SH-SY5Y (cell line): ENCODE data around the gene TMEM151B.
A peak's percentile ranks its signal among the peaks of the same experiment; 100 is the strongest.

Experiments used
- GATA2 ChIP-seq: IDR thresholded peaks from 2 replicates; pipeline ENCODE4 v1.6.1; 2011; ENCODE audit warnings: mild to moderate bottlenecking, low read depth, low read length
- GATA3 ChIP-seq: IDR thresholded peaks from 2 replicates; pipeline ENCODE4 v1.6.1; 2011; ENCODE audit warnings: low read depth, mild to moderate bottlenecking, low read length, moderate library complexity

TMEM151B gene

DNA sequence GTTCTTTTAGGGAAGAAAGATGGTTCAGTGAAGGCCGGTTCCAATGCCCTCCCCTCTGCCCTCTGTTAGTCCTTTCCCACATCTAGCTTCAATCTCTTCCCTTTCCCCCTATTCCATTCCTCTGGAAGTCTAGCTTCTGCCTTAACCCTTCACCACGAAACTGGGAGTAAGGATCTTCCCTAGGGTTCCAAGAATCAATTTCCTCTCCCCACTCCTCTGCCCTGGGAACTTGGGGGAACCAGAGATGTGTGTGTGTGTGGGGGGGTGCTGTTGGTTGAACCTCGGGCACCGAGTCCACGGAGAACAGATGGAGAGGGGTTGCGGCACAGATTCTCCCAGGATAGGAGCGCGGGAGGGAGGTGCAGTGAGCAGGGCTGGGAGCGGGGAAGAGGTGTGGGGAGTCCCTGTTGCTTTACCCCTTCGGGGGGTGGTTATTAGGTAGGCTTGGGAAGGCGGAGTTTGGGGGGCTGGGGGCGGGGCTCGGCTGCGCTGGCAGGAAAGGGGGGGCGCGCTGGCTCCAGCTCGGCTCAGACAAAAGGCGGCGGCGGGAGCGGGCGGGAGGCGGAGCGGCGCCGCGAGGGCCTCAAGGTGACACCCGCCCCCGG lies at the start of gene TMEM151B:
Gene TMEM151B, plus strand, starts transcription at position 530 of the 605 bp plus-strand sequence. CDS start 293 bp downstream, outside the sequence.
- no peak for TF ChIP-seq GATA3
- no peak for TF ChIP-seq GATA2

DNA sequence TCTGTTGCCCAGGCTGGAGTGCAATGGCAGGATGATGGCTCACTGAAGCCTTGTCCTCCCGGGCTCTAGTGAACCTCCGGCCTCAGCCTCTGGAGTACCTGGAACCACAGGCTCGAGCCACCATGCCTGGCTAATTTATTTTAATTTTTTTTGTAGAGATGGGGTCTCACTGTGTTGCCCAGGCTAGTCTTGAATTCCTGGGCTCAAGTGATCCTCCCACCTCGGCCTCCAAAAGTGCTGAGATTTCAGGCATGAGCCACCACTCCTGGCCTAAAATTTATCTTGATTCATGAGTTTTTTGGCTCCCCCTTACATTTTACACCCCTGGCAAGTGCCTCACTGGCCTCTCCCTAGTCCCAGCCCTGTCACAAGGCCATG lies 49.3 kb upstream of the TMEM151B start:
- TF ChIP-seq GATA2 (no peak), GATA3 (no peak)

DNA sequence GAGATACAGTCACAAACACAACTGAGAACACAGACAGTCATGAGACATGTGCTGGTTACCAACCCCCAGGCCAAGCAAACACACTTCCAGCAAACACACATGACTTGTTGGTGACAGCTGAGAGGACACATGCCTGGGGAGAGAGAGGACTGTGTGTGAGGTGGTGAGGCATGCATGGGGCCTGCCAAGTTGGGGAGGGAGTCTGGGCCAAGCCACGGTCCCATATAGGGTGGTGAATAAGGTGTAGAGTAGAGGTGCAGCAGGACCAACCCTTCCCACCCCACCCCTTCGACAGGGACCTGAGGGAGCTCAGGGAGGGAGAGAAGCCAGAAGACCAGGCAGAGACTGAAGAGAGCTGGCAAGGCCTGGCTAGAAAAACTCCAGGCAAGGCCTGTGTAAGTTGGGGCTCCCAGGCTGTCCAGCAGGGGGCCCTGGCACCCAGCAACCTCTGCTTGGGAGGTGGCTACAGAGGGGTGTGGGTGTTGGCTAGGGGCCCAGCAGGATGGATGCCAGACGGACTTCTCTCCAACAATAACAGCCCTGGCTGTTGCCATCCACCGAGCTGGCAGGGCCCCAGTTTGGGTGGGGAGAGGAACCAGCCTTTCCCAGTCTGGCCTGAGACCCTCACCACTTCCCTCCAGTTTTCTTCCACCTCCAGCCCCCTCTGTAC lies 48.8 kb upstream of the TMEM151B start:
- TF ChIP-seq GATA2 (no peak), GATA3 (no peak)

DNA sequence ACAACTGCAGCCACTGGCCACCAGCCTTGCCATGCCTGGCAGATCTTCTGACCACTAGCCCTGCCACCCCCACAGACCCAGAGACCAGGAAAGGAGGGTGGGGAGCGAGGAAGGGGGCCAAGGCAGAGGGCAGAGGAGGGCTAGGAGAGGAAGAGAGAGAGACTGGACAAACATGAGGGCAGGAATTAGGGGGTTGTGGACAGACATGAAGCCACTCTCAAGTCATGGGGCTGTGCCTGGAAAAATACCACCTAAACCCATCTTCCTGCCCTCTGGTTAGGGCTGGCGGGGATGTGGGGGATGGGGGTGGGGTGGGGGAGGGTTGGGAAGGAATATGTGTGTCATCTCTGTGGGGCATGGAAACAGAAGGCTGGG lies 48.3 kb upstream of the TMEM151B start:
- TF ChIP-seq GATA3 (no peak), GATA2 (no peak)

DNA sequence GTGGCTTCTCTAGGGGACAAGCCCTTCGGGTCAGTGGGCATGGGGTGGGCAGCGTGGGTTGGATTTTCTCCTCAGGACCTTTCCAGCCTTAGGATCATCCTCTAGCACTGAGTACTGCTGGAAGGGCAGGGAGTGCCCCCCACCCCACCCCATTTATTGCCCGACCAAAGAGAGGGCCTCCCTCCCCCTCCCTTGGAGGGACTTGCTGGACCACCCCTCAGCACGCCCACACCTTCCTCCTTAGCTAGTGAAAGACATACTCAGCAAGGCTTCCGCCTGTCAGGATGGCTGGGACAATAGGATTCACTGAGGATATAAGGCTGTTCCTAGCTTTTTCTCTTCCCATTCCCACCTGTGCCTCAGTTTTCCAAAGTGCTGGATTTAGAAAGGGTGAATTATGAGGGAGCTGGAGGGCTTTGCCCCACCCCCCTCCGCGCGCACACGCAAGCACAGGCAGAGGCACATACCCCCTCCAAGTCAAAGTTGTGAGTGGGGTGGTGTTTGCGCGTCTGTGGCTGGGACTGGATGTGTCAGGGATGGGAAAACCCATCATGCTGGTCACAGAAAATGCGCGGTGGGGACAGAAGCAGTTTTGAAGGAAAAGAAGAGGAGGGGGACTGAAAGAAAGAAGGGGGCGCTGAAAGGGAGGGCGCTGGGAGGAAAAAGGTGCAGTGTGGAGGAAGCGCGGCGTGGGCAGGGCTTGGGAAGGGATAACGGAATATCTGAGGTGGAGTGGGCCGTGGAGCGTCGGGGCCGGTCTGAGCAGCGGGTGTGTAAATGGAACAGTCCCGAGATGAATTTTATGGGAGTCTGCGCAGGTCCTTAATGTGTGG lies 47.5 kb upstream of the TMEM151B start:
- TF ChIP-seq GATA3 (no peak), GATA2 (no peak)

DNA sequence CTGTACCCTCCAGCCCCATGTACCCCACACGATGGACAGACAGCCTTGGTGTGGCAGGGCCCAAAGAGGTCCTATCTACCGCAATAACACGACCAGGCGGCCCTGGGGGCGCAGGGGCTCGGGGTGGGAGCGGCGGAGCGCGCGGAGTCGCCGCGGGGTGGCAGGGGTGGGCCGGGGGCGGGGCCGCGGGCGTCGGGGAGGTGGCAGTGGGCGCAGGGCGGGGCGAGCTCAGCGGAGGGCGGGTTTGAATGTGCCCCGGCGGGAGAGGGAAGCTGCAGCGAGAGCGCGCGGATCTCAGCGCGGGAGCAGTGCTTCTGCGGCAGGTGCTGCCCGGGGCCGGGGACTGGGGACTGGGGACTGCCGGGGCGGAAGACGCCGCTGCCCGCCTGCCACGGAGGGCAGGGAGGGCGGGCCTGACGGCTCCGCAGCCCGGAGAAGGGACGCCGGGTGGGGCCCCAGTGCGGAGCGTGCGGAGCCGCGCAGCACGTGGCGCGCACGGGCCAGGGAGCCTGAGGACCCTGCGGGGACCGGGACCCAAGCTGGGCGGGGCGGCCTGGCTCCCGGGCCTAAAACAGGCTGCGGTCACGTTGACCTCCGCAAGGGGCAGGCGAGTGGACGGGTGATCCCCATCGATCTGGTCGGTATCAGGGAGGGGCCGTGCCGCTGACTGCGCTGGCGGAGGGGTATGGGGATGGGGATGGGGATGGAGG lies 46.8 kb upstream of the TMEM151B start, which contains the start of gene SLC29A1:
Gene SLC29A1, plus strand, starts transcription at position 277 of the 710 bp plus-strand sequence. CDS start 3,719 bp downstream, outside the sequence.
- no peak for TF ChIP-seq GATA3
- no peak for TF ChIP-seq GATA2

DNA sequence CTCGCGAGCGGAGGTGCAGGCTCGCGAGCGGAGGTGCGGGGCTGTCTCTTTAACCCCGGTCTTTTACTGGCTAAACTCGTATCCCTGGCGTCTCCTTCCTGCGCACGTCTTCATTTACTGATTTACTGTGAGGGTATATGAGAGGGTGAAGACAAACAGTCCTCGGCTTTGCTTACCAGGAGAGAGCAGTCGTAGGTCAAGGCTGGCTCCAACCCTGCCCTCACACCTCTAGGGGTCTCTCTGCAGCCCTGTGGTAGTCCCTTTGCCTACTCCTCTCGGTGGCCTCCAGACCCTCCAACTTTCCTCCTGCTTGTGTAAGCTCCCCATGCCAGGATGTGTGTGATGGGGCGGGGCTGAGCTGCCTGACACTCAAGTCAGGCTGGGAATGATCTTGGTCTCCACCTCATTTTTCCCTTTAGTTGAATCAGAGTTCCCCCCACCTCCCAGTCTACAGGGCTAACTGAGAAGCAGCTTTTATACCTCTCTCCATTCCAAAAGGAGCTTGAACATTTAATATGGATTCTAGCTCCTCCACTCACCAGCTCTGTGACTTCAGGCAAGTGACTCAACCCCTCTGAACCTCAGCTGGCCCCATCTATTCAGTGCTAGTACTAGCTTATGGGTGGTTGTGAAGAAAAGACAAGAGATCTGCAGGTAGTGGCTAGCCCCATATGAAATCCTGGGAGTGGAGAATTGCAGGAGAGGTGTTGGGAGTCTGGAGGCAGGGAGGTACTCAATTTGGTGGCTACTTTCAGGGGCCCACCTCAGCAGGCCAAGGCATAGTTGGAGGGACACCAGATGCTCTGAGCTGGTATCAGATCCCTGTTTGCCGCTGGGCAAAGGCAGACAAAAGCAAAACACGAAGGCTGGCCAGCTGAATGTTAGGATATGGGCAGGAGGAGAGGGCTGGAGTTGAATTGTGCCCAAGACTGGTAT lies 46.0 kb upstream of the TMEM151B start:
- TF ChIP-seq GATA2: peak; percentile 72
- TF ChIP-seq GATA3: no peak

DNA sequence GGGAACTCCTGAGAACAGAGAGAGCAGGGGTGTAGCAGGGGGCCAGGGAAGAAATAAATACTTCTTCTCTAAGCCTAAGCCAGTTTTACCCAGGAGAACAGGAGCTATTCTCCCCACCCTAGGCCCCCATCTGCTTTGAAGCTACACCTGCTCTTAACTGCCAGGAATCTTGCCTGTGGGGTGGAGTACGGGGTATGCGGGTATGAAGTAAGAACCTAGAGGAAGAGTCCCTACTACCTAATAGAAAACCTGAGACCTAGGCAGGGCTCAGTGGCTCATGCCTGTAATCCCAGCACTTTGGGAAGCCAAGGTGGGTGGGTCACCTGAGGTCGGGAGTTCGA lies 45.3 kb upstream of the TMEM151B start:
- TF ChIP-seq GATA3: no peak
- no peak for TF ChIP-seq GATA2

DNA sequence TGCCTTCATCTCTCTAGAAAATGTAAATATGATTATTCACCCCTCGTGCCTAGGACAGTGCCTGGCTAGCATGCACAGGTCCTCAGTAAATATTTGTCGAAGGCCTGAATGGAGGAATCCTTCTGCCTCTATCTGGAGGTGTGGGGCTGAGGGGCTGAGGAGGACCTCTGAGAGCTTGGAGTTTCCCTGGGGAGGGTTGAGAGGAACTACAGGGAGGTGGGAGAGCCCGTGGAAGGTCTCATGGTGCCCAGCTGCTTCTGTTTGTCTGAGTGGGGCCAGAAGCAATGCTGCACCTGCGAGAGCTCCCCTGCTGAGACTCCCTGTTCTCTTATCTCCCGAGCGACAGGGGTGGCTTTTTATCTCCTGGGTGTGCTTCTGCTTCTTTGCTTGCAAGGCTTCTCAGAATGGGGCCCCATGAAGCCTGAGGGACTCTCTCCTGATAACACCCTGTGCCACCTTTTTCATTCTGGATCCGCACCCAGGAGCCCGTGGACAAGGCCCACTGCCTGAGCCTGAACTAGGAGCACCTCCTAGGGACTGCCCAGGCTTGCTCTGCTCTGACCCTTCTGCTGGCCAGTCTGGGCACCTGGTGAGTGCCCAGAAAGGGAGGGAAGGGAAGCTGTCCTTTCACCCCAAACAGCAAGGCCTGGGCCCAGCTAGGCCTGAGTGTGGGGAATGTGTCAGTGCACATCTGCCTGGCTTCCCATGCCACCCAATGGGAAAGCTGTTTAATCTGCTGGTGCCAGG lies 44.5 kb upstream of the TMEM151B start:
- TF ChIP-seq GATA2 (no peak), GATA3 (no peak)

DNA sequence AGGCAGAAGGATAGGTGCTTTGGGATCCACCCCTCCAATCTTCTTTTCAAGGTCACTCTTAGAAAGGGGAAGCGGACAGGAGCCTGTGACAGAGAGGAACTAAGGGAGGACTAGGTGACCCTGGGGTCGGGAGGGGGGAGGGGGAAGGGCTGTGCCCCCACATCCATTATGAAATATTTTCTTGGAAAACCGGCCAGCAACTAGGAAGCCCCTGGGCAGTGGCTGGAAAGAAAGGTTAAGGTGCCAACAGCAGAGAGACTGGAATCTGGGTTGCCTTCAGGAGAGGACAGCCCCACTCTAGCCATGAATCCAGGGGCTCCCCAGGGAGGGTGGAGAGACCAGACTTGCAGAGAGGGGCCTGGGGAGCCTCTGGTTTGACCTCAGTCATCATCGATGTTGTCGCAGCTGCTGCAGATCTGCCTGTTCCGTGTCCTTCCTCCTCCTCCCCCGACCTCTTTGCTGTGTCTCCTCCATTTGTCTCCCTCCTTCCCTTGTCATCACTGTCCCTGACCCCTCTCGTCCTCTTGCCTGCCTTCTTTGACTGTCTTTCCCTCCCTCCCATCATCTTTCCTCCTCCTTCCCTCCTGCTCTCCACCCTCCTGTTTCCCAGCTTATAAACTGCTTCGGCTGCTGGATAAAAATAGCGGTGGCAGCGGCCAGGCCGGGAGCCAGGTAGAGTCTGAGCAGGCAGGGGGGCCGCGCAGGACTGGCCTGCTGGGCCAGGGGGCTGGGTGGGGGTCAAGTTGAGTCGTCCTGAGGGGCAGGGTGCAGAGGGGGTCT lies 43.7 kb upstream of the TMEM151B start:
- TF ChIP-seq GATA3 (no peak), GATA2 (no peak)

DNA sequence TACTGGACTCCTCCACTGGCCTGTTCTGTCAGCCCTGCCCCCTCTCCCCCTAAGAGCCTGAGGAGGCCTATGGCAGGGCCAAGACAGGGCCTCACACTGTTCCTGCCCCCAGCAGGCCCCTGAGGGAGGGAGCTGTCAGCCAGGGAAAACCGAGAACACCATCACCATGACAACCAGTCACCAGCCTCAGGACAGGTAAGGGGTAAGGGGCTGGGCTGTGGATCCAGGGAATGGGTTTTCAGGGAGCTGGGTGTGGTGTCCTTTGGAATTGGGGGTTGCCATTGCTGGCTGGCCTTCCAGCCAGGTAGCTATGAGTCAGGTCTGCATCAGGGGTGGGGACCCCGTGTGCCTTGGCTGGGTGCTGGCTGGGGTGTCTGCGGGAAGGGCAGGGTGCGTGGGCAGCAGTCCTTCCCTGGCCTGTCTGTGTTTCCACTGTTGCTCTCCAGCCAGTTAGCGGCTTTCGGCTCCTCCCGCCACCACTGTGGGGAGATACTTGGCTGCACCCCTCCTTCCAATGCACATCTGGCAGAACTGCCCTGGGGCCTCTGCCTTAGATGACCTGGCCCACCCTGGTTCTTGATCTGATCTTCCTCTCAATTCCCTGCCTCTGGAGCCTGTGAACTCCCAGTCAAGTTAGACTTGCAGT lies 43.0 kb upstream of the TMEM151B start:
- TF ChIP-seq GATA2 (no peak), GATA3 (no peak)
